Measurements from ENCODE around the gene FNDC8. TPM values are rescaled to one million over a fixed set of nuclear protein-coding genes. Genes with fewer than 3 reads are reported as not detected.
A peak's percentile ranks its signal among the peaks of the same experiment; 100 is the strongest.
"Not testable (repeated sequence)": the region's sequence is repeated elsewhere in the genome, so short reads cannot be mapped to it uniquely, and the experiment has no call there.

Gene FNDC8
- total RNA-seq, 4 donors from 2014 or later, result not detected

GRCh38 chr17:35088881-35089585, 32.4 kb upstream of the FNDC8 start:
- Histone ChIP-seq H3K9me3 (no peaks in the 10 kb centered on the region), H3K4me1 (peaks cover 0 to 23% (median 9%) of the 10 kb centered on the region in 4 donors), H3K36me3 (no peaks in the 10 kb centered on the region), H3K27me3 (no peaks in the 10 kb centered on the region), H3K27ac (peak overlapping the region; percentile 64 to 98 (median 96)), H3K4me3 (peak overlapping the region; percentile 58 to 99 (median 94))
- WGBS, 2 donors, result 1% methylated on average over 50 of the region's 80 CpGs; no CpG with 5 or more reads in 1 of the 2 donors
- TF ChIP-seq CTCF (IDR thresholded peaks at IDR 0.05) (peak; percentile 79 to 96 (median 93)), POLR2A (IDR thresholded peaks at IDR 0.05) (peak in 1 of 2 donors; percentile 51), EP300 (IDR thresholded peaks at IDR 0.05) (peak in 1 of 2 donors; percentile 4)
- DNase-seq (ENCODE audit: low spot score in 2 of 2), result peak; percentile 75 to 83

- H3K27ac ChIP-seq, result peak overlapping the region; percentile 64 to 98 (median 84)
- peak overlapping the region in 3 of 4 donors; percentile 58 to 99 (median 89) for H3K4me3 ChIP-seq
- H3K9me3 ChIP-seq, result no peaks in the 10 kb centered on the region
- no peaks in the 10 kb centered on the region for H3K36me3 ChIP-seq
- 55 to 56% methylated on average over 20 of the region's 22 CpGs for WGBS, 2 donors
- no peaks in the 10 kb centered on the region for H3K27me3 ChIP-seq
- H3K4me1 ChIP-seq, result peaks cover 0 to 23% (median 9%) of the 10 kb centered on the region in 4 donors
- peak in 3 of 5 experiments; percentile 4 to 53 (median 51) for TF ChIP-seq CTCF (IDR thresholded peaks at IDR 0.05)
- no peak for TF ChIP-seq POLR2A (IDR thresholded peaks at IDR 0.05)
- DNase-seq (ENCODE audit: low spot score in 2 of 2), result peak in 1 of 2 donors; percentile 7
Measured at GRCh38 chr17:35089586-35090296, 31.7 kb upstream of the FNDC8 start.

- not testable (repeated sequence) for H3K27ac ChIP-seq; H3K4me3 ChIP-seq; H3K27me3 ChIP-seq; H3K36me3 ChIP-seq; H3K9me3 ChIP-seq; DNase-seq (ENCODE audit: low spot score in 2 of 2)
- peaks cover 0 to 23% (median 9%) of the 10 kb centered on the region in 4 donors for H3K4me1 ChIP-seq
- 87% methylated on average over 11 of the region's 11 CpGs for WGBS, 2 donors
Measured at GRCh38 chr17:35090707-35091106, 30.7 kb upstream of the FNDC8 start.

GRCh38 chr17:35094902-35095301, 26.5 kb upstream of the FNDC8 start:
- 59 to 74% methylated on average over 2 of the region's 2 CpGs for WGBS, 2 donors
- TF ChIP-seq POLR2A (IDR thresholded peaks at IDR 0.05), result no peak
- DNase-seq (ENCODE audit: low spot score in 2 of 2), result no peak

GRCh38 chr17:35095741-35096140, 25.7 kb upstream of the FNDC8 start:
- no peak for DNase-seq (ENCODE audit: low spot score in 2 of 2)
- no peaks in the 10 kb centered on the region for H3K9me3 ChIP-seq
- peaks cover 0 to 32% (median 0%) of the 10 kb centered on the region in 3 donors for H3K36me3 ChIP-seq
- 100% methylated on average over 1 of the region's 1 CpG for WGBS, 2 donors
- H3K4me1 ChIP-seq, result no peaks in the 10 kb centered on the region
- TF ChIP-seq POLR2A (IDR thresholded peaks at IDR 0.05) (no peak), EP300 (IDR thresholded peaks at IDR 0.05) (no peak), CTCF (IDR thresholded peaks at IDR 0.05) (no peak)
- no peak overlapping the region for H3K27ac ChIP-seq
- no peak overlapping the region for H3K4me3 ChIP-seq
- no peaks in the 10 kb centered on the region for H3K27me3 ChIP-seq

More at GRCh38 chr17:35094902-35095301, 26.5 kb upstream of the FNDC8 start:
- H3K36me3 ChIP-seq, result peaks cover 0 to 24% (median 0%) of the 10 kb centered on the region in 3 donors
- H3K27ac ChIP-seq, result no peak overlapping the region
- H3K4me1 ChIP-seq, result peaks cover 0 to 1% (median 0%) of the 10 kb centered on the region in 4 donors
- no peaks in the 10 kb centered on the region for H3K27me3 ChIP-seq
- no peak overlapping the region for H3K4me3 ChIP-seq
- no peaks in the 10 kb centered on the region for H3K9me3 ChIP-seq

- H3K4me3 ChIP-seq, result no peak overlapping the region
- H3K27ac ChIP-seq, result no peak overlapping the region
- no peaks in the 10 kb centered on the region for H3K27me3 ChIP-seq
- H3K9me3 ChIP-seq, result no peaks in the 10 kb centered on the region
- no peak for DNase-seq (ENCODE audit: low spot score in 2 of 2)
- TF ChIP-seq CTCF (IDR thresholded peaks at IDR 0.05) (no peak), EP300 (IDR thresholded peaks at IDR 0.05) (no peak), POLR2A (IDR thresholded peaks at IDR 0.05) (no peak)
- H3K4me1 ChIP-seq, result no peaks in the 10 kb centered on the region
- 84 to 88% methylated on average over 2 of the region's 2 CpGs for WGBS, 2 donors
- H3K36me3 ChIP-seq, result peaks cover 0 to 51% (median 0%) of the 10 kb centered on the region in 3 donors
Measured at GRCh38 chr17:35097776-35098175, 23.6 kb upstream of the FNDC8 start.

Measured in tibial nerve (tissue), 4 donors.